Measurements from ENCODE around the gene UTP4.

The UTP4 gene

GRCh38 chr16:69106491-69107315 is 25.7 kb upstream of the UTP4 start:
- Mint-ChIP-seq H3K27ac (no peak overlapping the region), H3K9me3 (no peaks in the 10 kb centered on the region), H3K27me3 (peaks cover 17% of the 10 kb centered on the region), H3K4me3 (peak overlapping the region; percentile 55), H3K36me3 (peaks cover 17% of the 10 kb centered on the region), H3K4me1 (peaks cover 10% of the 10 kb centered on the region)
- ATAC-seq (ENCODE audit: low read depth) = peak; percentile 21
- DNase-seq (ENCODE audit: low spot score in 2 of 2) = peak in 1 of 2 donors; percentile 37

- DNase-seq (ENCODE audit: low spot score in 2 of 2) (no peak), ATAC-seq (ENCODE audit: low read depth) (no peak)
- no peaks in the 10 kb centered on the region for H3K9me3 Mint-ChIP-seq
- H3K4me3 Mint-ChIP-seq = peak overlapping the region; percentile 55
- peaks cover 17% of the 10 kb centered on the region for H3K36me3 Mint-ChIP-seq
- H3K27me3 Mint-ChIP-seq = peaks cover 17% of the 10 kb centered on the region
- peaks cover 10% of the 10 kb centered on the region for H3K4me1 Mint-ChIP-seq
- H3K27ac Mint-ChIP-seq = no peak overlapping the region
Observed at GRCh38 chr16:69107316-69107962, 25.0 kb upstream of the UTP4 start.

- no peaks in the 10 kb centered on the region for H3K9me3 Mint-ChIP-seq
- H3K4me1 Mint-ChIP-seq = peaks cover 13% of the 10 kb centered on the region
- H3K4me3 Mint-ChIP-seq = no peak overlapping the region
- ATAC-seq (ENCODE audit: low read depth) (no peak), DNase-seq (ENCODE audit: low spot score in 2 of 2) (no peak)
- H3K36me3 Mint-ChIP-seq = peaks cover 17% of the 10 kb centered on the region
- H3K27me3 Mint-ChIP-seq = peaks cover 17% of the 10 kb centered on the region
- no peak overlapping the region for H3K27ac Mint-ChIP-seq
Observed at GRCh38 chr16:69108064-69108904, 24.2 kb upstream of the UTP4 start.

- peaks cover 17% of the 10 kb centered on the region for H3K36me3 Mint-ChIP-seq
- peaks cover 14% of the 10 kb centered on the region for H3K27me3 Mint-ChIP-seq
- DNase-seq (ENCODE audit: low spot score in 2 of 2) (no peak), ATAC-seq (ENCODE audit: low read depth) (no peak)
- H3K27ac Mint-ChIP-seq = no peak overlapping the region
- H3K9me3 Mint-ChIP-seq = no peaks in the 10 kb centered on the region
- peaks cover 14% of the 10 kb centered on the region for H3K4me1 Mint-ChIP-seq
- no peak overlapping the region for H3K4me3 Mint-ChIP-seq
Observed at GRCh38 chr16:69108905-69109252, 23.6 kb upstream of the UTP4 start.

- Mint-ChIP-seq H3K4me1 (peaks cover 14% of the 10 kb centered on the region), H3K27me3 (peaks cover 12% of the 10 kb centered on the region), H3K36me3 (peaks cover 21% of the 10 kb centered on the region), H3K9me3 (no peaks in the 10 kb centered on the region), H3K27ac (no peak overlapping the region), H3K4me3 (no peak overlapping the region)
- DNase-seq (ENCODE audit: low spot score in 2 of 2) (no peak), ATAC-seq (ENCODE audit: low read depth) (no peak)
Observed at GRCh38 chr16:69109486-69110270, 22.8 kb upstream of the UTP4 start.

GRCh38 chr16:69110406-69110805 is 22.0 kb upstream of the UTP4 start:
- Mint-ChIP-seq H3K9me3 (no peaks in the 10 kb centered on the region), H3K4me3 (no peak overlapping the region), H3K4me1 (peaks cover 13% of the 10 kb centered on the region), H3K36me3 (peaks cover 25% of the 10 kb centered on the region), H3K27ac (no peak overlapping the region), H3K27me3 (peaks cover 8% of the 10 kb centered on the region)
- ATAC-seq (ENCODE audit: low read depth) = no peak
- DNase-seq (ENCODE audit: low spot score in 2 of 2) = no peak

- H3K27ac Mint-ChIP-seq = no peak overlapping the region
- ATAC-seq (ENCODE audit: low read depth) (no peak), DNase-seq (ENCODE audit: low spot score in 2 of 2) (no peak)
- peaks cover 25% of the 10 kb centered on the region for H3K36me3 Mint-ChIP-seq
- H3K4me1 Mint-ChIP-seq = peaks cover 9% of the 10 kb centered on the region
- H3K4me3 Mint-ChIP-seq = no peak overlapping the region
- H3K9me3 Mint-ChIP-seq = no peaks in the 10 kb centered on the region
- peaks cover 6% of the 10 kb centered on the region for H3K27me3 Mint-ChIP-seq
Observed at GRCh38 chr16:69111216-69111875, 21.1 kb upstream of the UTP4 start.

- H3K4me1 Mint-ChIP-seq = peaks cover 7% of the 10 kb centered on the region
- H3K4me3 Mint-ChIP-seq = no peak overlapping the region
- peaks cover 6% of the 10 kb centered on the region for H3K27me3 Mint-ChIP-seq
- ATAC-seq (ENCODE audit: low read depth) (no peak), DNase-seq (ENCODE audit: low spot score in 2 of 2) (no peak)
- H3K36me3 Mint-ChIP-seq = peaks cover 25% of the 10 kb centered on the region
- no peaks in the 10 kb centered on the region for H3K9me3 Mint-ChIP-seq
- no peak overlapping the region for H3K27ac Mint-ChIP-seq
Observed at GRCh38 chr16:69111876-69112230, 20.6 kb upstream of the UTP4 start.

- Mint-ChIP-seq H3K27me3 (peaks cover 6% of the 10 kb centered on the region), H3K4me3 (no peak overlapping the region), H3K27ac (no peak overlapping the region), H3K36me3 (peaks cover 25% of the 10 kb centered on the region), H3K9me3 (no peaks in the 10 kb centered on the region), H3K4me1 (peaks cover 3% of the 10 kb centered on the region)
- DNase-seq (ENCODE audit: low spot score in 2 of 2) (peak in 1 of 2 donors; percentile 33), ATAC-seq (ENCODE audit: low read depth) (peak; percentile 74)
Observed at GRCh38 chr16:69112285-69113129, 19.9 kb upstream of the UTP4 start.

- no peak for ATAC-seq (ENCODE audit: low read depth)
- H3K4me3 Mint-ChIP-seq = no peak overlapping the region
- H3K27me3 Mint-ChIP-seq = peaks cover 3% of the 10 kb centered on the region
Observed at GRCh38 chr16:69113216-69113615, 19.2 kb upstream of the UTP4 start.

GRCh38 chr16:69114346-69114975 is 18.0 kb upstream of the UTP4 start:
- peaks cover 6% of the 10 kb centered on the region for H3K4me1 Mint-ChIP-seq
- H3K9me3 Mint-ChIP-seq = no peaks in the 10 kb centered on the region
- peaks cover 2% of the 10 kb centered on the region for H3K27me3 Mint-ChIP-seq
- no peak overlapping the region for H3K27ac Mint-ChIP-seq
- ATAC-seq (ENCODE audit: low read depth) (no peak), DNase-seq (ENCODE audit: low spot score in 2 of 2) (no peak)
- no peak overlapping the region for H3K4me3 Mint-ChIP-seq
- peaks cover 34% of the 10 kb centered on the region for H3K36me3 Mint-ChIP-seq

More at GRCh38 chr16:69113216-69113615, 19.2 kb upstream of the UTP4 start:
- peaks cover 31% of the 10 kb centered on the region for H3K36me3 Mint-ChIP-seq
- H3K4me1 Mint-ChIP-seq = peaks cover 4% of the 10 kb centered on the region
- H3K27ac Mint-ChIP-seq = no peak overlapping the region
- no peaks in the 10 kb centered on the region for H3K9me3 Mint-ChIP-seq
- no peak for DNase-seq (ENCODE audit: low spot score in 2 of 2)

GRCh38 chr16:69114976-69115355 is 17.5 kb upstream of the UTP4 start:
- ATAC-seq (ENCODE audit: low read depth) (no peak), DNase-seq (ENCODE audit: low spot score in 2 of 2) (no peak)
- no peaks in the 10 kb centered on the region for H3K27me3 Mint-ChIP-seq
- no peaks in the 10 kb centered on the region for H3K9me3 Mint-ChIP-seq
- H3K4me1 Mint-ChIP-seq = peaks cover 6% of the 10 kb centered on the region
- H3K36me3 Mint-ChIP-seq = peaks cover 29% of the 10 kb centered on the region
- H3K4me3 Mint-ChIP-seq = no peak overlapping the region
- H3K27ac Mint-ChIP-seq = no peak overlapping the region

All from memory B cell (primary cell).